HepG2 (cell line): ENCODE data around the gene QKI. TPM values are rescaled to one million over a fixed set of nuclear protein-coding genes. Genes with fewer than 3 reads are reported as not detected.

Experiments used
- CREB3 ChIP-seq: sonication (generic); formaldehyde crosslinking; IDR thresholded peaks from 2 replicates; pipeline ENCODE4 v1.5.0; 2020; ENCODE audit warnings: missing genetic modification reagents
- EED ChIP-seq: sonication (generic); formaldehyde crosslinking; IDR thresholded peaks from 2 replicates; pipeline ENCODE4 v1.5.0; 2020; ENCODE audit warnings: mild to moderate bottlenecking, missing genetic modification reagents
- GLMP ChIP-seq: sonication (generic); formaldehyde crosslinking; IDR thresholded peaks from 2 replicates; pipeline ENCODE4 v1.9.0; 2021; ENCODE audit warnings: missing genetic modification reagents, mild to moderate bottlenecking, borderline replicate concordance
- MBNL3 ChIP-seq: fragments of 250-450 bp; sonication (Bioruptor Pico); conservative IDR thresholded peaks from 2 replicates; pipeline ENCODE4 v1.8.0; 2022; ENCODE audit warnings: mild to moderate bottlenecking, inconsistent platforms
- POLR2G ChIP-seq: fragments of 200-400 bp; formaldehyde crosslinking; IDR thresholded peaks from 2 replicates; pipeline ENCODE4 v1.6.1; 2018; ENCODE audit warnings: mild to moderate bottlenecking, low read depth, low read length, moderate library complexity
- PRMT3 ChIP-seq: sonication (generic); formaldehyde crosslinking; IDR thresholded peaks from 2 replicates; pipeline ENCODE4 v1.8.1; 2022; ENCODE audit warnings: low read depth, mild to moderate bottlenecking, moderate library complexity, missing genetic modification reagents, borderline replicate concordance
- STAG1 ChIP-seq: sonication (generic); formaldehyde crosslinking; IDR thresholded peaks from 2 replicates; pipeline ENCODE4 v1.4.0; 2020; ENCODE audit warnings: missing genetic modification reagents
- TGIF2 ChIP-seq: IDR thresholded peaks from 2 replicates; pipeline ENCODE4 v1.6.1; 2016; ENCODE audit warnings: control low read depth, missing compliant biosample characterization
- WIZ ChIP-seq: sonication (generic); formaldehyde crosslinking; IDR thresholded peaks from 2 replicates; pipeline ENCODE4 v1.5.1; 2020; ENCODE audit warnings: mild to moderate bottlenecking, missing genetic modification reagents
- ZBTB7B ChIP-seq: sonication (generic); formaldehyde crosslinking; IDR thresholded peaks from 2 replicates; pipeline ENCODE4 v1.4.0; 2020; ENCODE audit warnings: missing genetic modification reagents
- ZFP37 ChIP-seq: sonication (generic); formaldehyde crosslinking; IDR thresholded peaks from 2 replicates; pipeline ENCODE4 v1.4.0; 2020; ENCODE audit warnings: missing genetic modification reagents, borderline replicate concordance
- ZHX2 ChIP-seq, 2 experiments: sonication (generic) in 1 of 2; formaldehyde crosslinking in 1 of 2; IDR thresholded peaks; 2 replicates each; pipeline versions ENCODE4 v1.6.1 to v1.9.0; 2014 to 2022; ENCODE audit warnings: antibody characterized with exemption in 1 of 2, borderline replicate concordance in 1 of 2, inconsistent platforms in 1 of 2, low read depth in 1 of 2, missing genetic modification reagents in 1 of 2
- ZNF512 ChIP-seq: sonication (generic); formaldehyde crosslinking; IDR thresholded peaks from 2 replicates; pipeline ENCODE4 v1.4.0; 2020; ENCODE audit warnings: mild to moderate bottlenecking, missing genetic modification reagents
- ZNF615 ChIP-seq: sonication (generic); formaldehyde crosslinking; IDR thresholded peaks from 2 replicates; pipeline ENCODE4 v1.5.0; 2020; ENCODE audit warnings: mild to moderate bottlenecking, missing genetic modification reagents, borderline replicate concordance
- ZNF678 ChIP-seq: sonication (generic); formaldehyde crosslinking; IDR thresholded peaks from 2 replicates; pipeline ENCODE4 v1.4.0; 2020; ENCODE audit warnings: mild to moderate bottlenecking, missing genetic modification reagents
- ZNF710 ChIP-seq: sonication (generic); formaldehyde crosslinking; IDR thresholded peaks from 2 replicates; pipeline ENCODE4 v1.5.0; 2020; ENCODE audit warnings: mild to moderate bottlenecking, missing genetic modification reagents, borderline replicate concordance
- polyA plus RNA-seq, 8 experiments: library from polyadenylated mRNA; depleted of rRNA in 3 of 8; stranded (reverse) in 7 of 8; unstranded in 1 of 8; fragments of >200 nt; fragmentation: Illumina TruSeq in 4 of 8; extraction: Trizol in 4 of 8; gene quantifications; 2 replicates each; pipeline versions ENCODE4 v1.2.1 to v1.2.3, GENCODE V29; 2011 to 2016; ENCODE audit warnings: low read depth in 4 of 8, missing spikeins in 1 of 8, mixed read lengths in 1 of 8; ENCODE audit not compliant: insufficient read depth in 1 of 8
- total RNA-seq, 5 experiments: library from RNA; depleted of rRNA; stranded (reverse); fragments of >200 nt; fragmentation: Illumina TruSeq; extraction: Trizol; gene quantifications; 2 replicates each; pipeline ENCODE4 v1.2.3, GENCODE V29; 2016; ENCODE audit warnings: low read depth in 1 of 5

QKI gene
- total and polyA plus RNA-seq, 2 of the 13 experiments (the other 11 are each of a cell fraction or from before 2014, with no cell fraction given), result 136 to 137 TPM

- TF ChIP-seq ZNF678 (CRISPR knock-in tag) (no peak), PRMT3 (CRISPR knock-in tag) (no peak), CREB3 (CRISPR knock-in tag) (no peak; the same call in 1 of the 2 replicates), EED (CRISPR knock-in tag) (no peak), ZNF615 (CRISPR knock-in tag) (no peak), STAG1 (no peak), GLMP (no peak), ZFP37 (CRISPR knock-in tag) (no peak), ZHX2 (IDR thresholded peaks at IDR 0.05; ENCODE audit: low read depth) (no peak), ZHX2 (CRISPR knock-in tag; IDR thresholded peaks at IDR 0.05; ENCODE audit: borderline replicate concordance) (no peak), POLR2G (peak; percentile 34), ZNF710 (CRISPR knock-in tag) (no peak), MBNL3 (no peak), ZNF512 (CRISPR knock-in tag) (no peak), ZBTB7B (no peak), WIZ (CRISPR knock-in tag) (no peak), TGIF2 (CRISPR knock-in tag) (no peak)
These were observed 1.4 kb downstream of the QKI start (continued) for GRCh38 chr6:163415620-163416556.
